Ishikawa (cell line): ENCODE results near the gene HRH1.

ENCODE experiments used
- CEBPB ChIP-seq: IDR thresholded peaks from 2 replicates; pipeline ENCODE4 v1.6.1; 2012
- CREB1 ChIP-seq: IDR thresholded peaks from 2 replicates; pipeline ENCODE4 v1.6.1; 2012; ENCODE audit warnings: low read depth
- EGR1 ChIP-seq: IDR thresholded peaks from 2 replicates; pipeline ENCODE4 v1.6.1; 2012
- EP300 ChIP-seq: IDR thresholded peaks from 2 replicates; pipeline ENCODE4 v1.6.1; 2012; ENCODE audit warnings: borderline replicate concordance
- FOXM1 ChIP-seq: IDR thresholded peaks from 2 replicates; pipeline ENCODE4 v1.6.1; 2012; ENCODE audit warnings: low read depth, borderline replicate concordance
- MAX ChIP-seq: IDR thresholded peaks from 2 replicates; pipeline ENCODE4 v1.6.1; 2012
- NFIC ChIP-seq: IDR thresholded peaks from 2 replicates; pipeline ENCODE4 v1.6.1; 2012
- RAD21 ChIP-seq: IDR thresholded peaks from 2 replicates; pipeline ENCODE4 v1.6.1; 2012; ENCODE audit warnings: low read depth
- REST ChIP-seq: IDR thresholded peaks from 2 replicates; pipeline ENCODE4 v1.6.1; 2012; ENCODE audit warnings: low read depth, mild to moderate bottlenecking
- TAF1 ChIP-seq: IDR thresholded peaks from 2 replicates; pipeline ENCODE4 v1.6.1; 2012; ENCODE audit warnings: low read depth, mild to moderate bottlenecking
- TCF12 ChIP-seq: IDR thresholded peaks from 2 replicates; pipeline ENCODE4 v1.6.1; 2012; ENCODE audit warnings: low read depth
- TEAD4 ChIP-seq: IDR thresholded peaks from 2 replicates; pipeline ENCODE4 v1.6.1; 2012
- USF1 ChIP-seq: IDR thresholded peaks from 2 replicates; pipeline ENCODE4 v1.6.1; 2012
- YY1 ChIP-seq: IDR thresholded peaks from 2 replicates; pipeline ENCODE4 v1.6.1; 2012; ENCODE audit warnings: low read depth
- ZBTB7A ChIP-seq: IDR thresholded peaks from 2 replicates; pipeline ENCODE4 v1.6.1; 2012; ENCODE audit warnings: low read depth

The HRH1 gene

GRCh38 chr3:11120091-11120805 lies 34.0 kb upstream of the HRH1 start:
- no peak for TF ChIP-seq ZBTB7A
- TF ChIP-seq EP300 = no peak
- no peak for TF ChIP-seq CEBPB
- no peak for TF ChIP-seq NFIC
- TF ChIP-seq CREB1 = no peak
- no peak for TF ChIP-seq TCF12
- TF ChIP-seq REST = no peak
- no peak for TF ChIP-seq MAX
- TF ChIP-seq TAF1 = no peak
- no peak for TF ChIP-seq TEAD4
- no peak for TF ChIP-seq RAD21
- TF ChIP-seq YY1 = no peak
- no peak for TF ChIP-seq FOXM1
- TF ChIP-seq EGR1 = no peak
- no peak for TF ChIP-seq USF1

- TF ChIP-seq REST = no peak
- no peak for TF ChIP-seq TEAD4
- no peak for TF ChIP-seq EGR1
- no peak for TF ChIP-seq TAF1
- no peak for TF ChIP-seq YY1
- no peak for TF ChIP-seq CEBPB
- TF ChIP-seq USF1 = no peak
- no peak for TF ChIP-seq RAD21
Observed at GRCh38 chr3:11126653-11127052, 27.6 kb upstream of the HRH1 start.

GRCh38 chr3:11128682-11129632 lies 25.3 kb upstream of the HRH1 start:
- TF ChIP-seq REST (no peak), TAF1 (no peak), RAD21 (no peak), ZBTB7A (no peak), TCF12 (no peak), YY1 (no peak), EGR1 (no peak), TEAD4 (no peak), CREB1 (no peak), FOXM1 (no peak), USF1 (no peak), NFIC (no peak), MAX (no peak), CEBPB (no peak), EP300 (no peak)

- TF ChIP-seq CEBPB = no peak
- no peak for TF ChIP-seq REST
- TF ChIP-seq MAX = no peak
- no peak for TF ChIP-seq TEAD4
- TF ChIP-seq FOXM1 = no peak
- no peak for TF ChIP-seq RAD21
- TF ChIP-seq YY1 = no peak
- no peak for TF ChIP-seq NFIC
- TF ChIP-seq ZBTB7A = no peak
- TF ChIP-seq TAF1 = no peak
- no peak for TF ChIP-seq EGR1
- TF ChIP-seq USF1 = no peak
Observed at GRCh38 chr3:11130385-11130784, 23.9 kb upstream of the HRH1 start.
